Mesothelial cell of epicardium (in vitro differentiated cells): ENCODE data around the gene ATP6V0A4. TPM values are rescaled to one million over a fixed set of nuclear protein-coding genes. Genes with fewer than 3 reads are reported as not detected.

Experiments used
- DNase-seq, 2 experiments: peaks; one replicate each; pipeline ENCODE4 v3.0.0; 2021; ENCODE audit warnings: low spot score in 2 of 2; ENCODE audit not compliant: unreplicated experiment in 2 of 2
- H3K27ac Mint-ChIP-seq: 2 replicates; pipeline ENCODE4 v1.8.0; 2021; ENCODE audit warnings: mixed read lengths
- H3K27me3 Mint-ChIP-seq: 2 replicates; pipeline ENCODE4 v1.8.0; 2021; ENCODE audit warnings: low read depth, mixed read lengths
- H3K36me3 Mint-ChIP-seq: 2 replicates; pipeline ENCODE4 v1.8.0; 2021; ENCODE audit warnings: mixed read lengths
- H3K4me1 Mint-ChIP-seq: 2 replicates; pipeline ENCODE4 v1.8.0; 2021; ENCODE audit warnings: mixed read lengths
- H3K4me3 Mint-ChIP-seq: 2 replicates; pipeline ENCODE4 v1.8.0; 2021; ENCODE audit warnings: mild to moderate bottlenecking, moderate library complexity, mixed read lengths
- H3K9me3 Mint-ChIP-seq: 2 replicates; pipeline ENCODE4 v1.8.0; 2021; ENCODE audit warnings: mixed read lengths
- CTCF ChIP-seq: fragments of 200-600 bp; sonication (generic); IDR thresholded peaks from one replicate; pipeline ENCODE4 v1.5.0; 2021; ENCODE audit warnings: antibody characterized with exemption; ENCODE audit not compliant: unreplicated experiment
- total RNA-seq: library from RNA; stranded (reverse); gene quantifications from 3 replicates; pipeline ENCODE4 v1.2.1, GENCODE V29; 2021

The ATP6V0A4 gene
- total RNA-seq, 1 donor from 2014 or later: 0.56 TPM

GRCh38 chr7:138665249-138665648 lies 132.7 kb downstream of the ATP6V0A4 start:
- peaks cover 72% of the 10 kb centered on the region for H3K4me1 Mint-ChIP-seq

GRCh38 chr7:138663725-138664710 lies 134.0 kb downstream of the ATP6V0A4 start:
- DNase-seq: peak in 1 of 2 experiments; percentile 48
- peaks cover 5% of the 10 kb centered on the region for H3K36me3 Mint-ChIP-seq
- peak overlapping the region; percentile 70 for H3K4me3 Mint-ChIP-seq
- no peak for TF ChIP-seq CTCF
- H3K27ac Mint-ChIP-seq: peak overlapping the region; percentile 99
- H3K4me1 Mint-ChIP-seq: peaks cover 81% of the 10 kb centered on the region
- no peaks in the 10 kb centered on the region for H3K27me3 Mint-ChIP-seq
- peaks cover 12% of the 10 kb centered on the region for H3K9me3 Mint-ChIP-seq

More at GRCh38 chr7:138665249-138665648, 132.7 kb downstream of the ATP6V0A4 start:
- Mint-ChIP-seq H3K27ac (peak overlapping the region; percentile 91), H3K9me3 (peaks cover 13% of the 10 kb centered on the region), H3K27me3 (no peaks in the 10 kb centered on the region), H3K36me3 (peaks cover 9% of the 10 kb centered on the region), H3K4me3 (peak overlapping the region; percentile 57)
- no peak for DNase-seq
- TF ChIP-seq CTCF: no peak

- H3K27me3 Mint-ChIP-seq: no peaks in the 10 kb centered on the region
- no peak for DNase-seq
- no peak overlapping the region for H3K4me3 Mint-ChIP-seq
- H3K4me1 Mint-ChIP-seq: peaks cover 82% of the 10 kb centered on the region
- peaks cover 9% of the 10 kb centered on the region for H3K9me3 Mint-ChIP-seq
- peak overlapping the region; percentile 99 for H3K27ac Mint-ChIP-seq
- no peak for TF ChIP-seq CTCF
- H3K36me3 Mint-ChIP-seq: peaks cover 4% of the 10 kb centered on the region
Observed at GRCh38 chr7:138662991-138663320, 135.0 kb downstream of the ATP6V0A4 start.

- no peak for DNase-seq
- Mint-ChIP-seq H3K4me3 (no peak overlapping the region), H3K4me1 (peaks cover 77% of the 10 kb centered on the region), H3K27me3 (no peaks in the 10 kb centered on the region), H3K36me3 (peaks cover 4% of the 10 kb centered on the region), H3K27ac (peak overlapping the region; percentile 99), H3K9me3 (peaks cover 7% of the 10 kb centered on the region)
- no peak for TF ChIP-seq CTCF
Observed at GRCh38 chr7:138662076-138662990, 135.7 kb downstream of the ATP6V0A4 start.

GRCh38 chr7:138661069-138661635 lies 136.8 kb downstream of the ATP6V0A4 start:
- no peak for TF ChIP-seq CTCF
- Mint-ChIP-seq H3K27ac (peak overlapping the region; percentile 99), H3K36me3 (peaks cover 6% of the 10 kb centered on the region), H3K4me3 (no peak overlapping the region), H3K9me3 (peaks cover 10% of the 10 kb centered on the region), H3K27me3 (no peaks in the 10 kb centered on the region), H3K4me1 (peaks cover 65% of the 10 kb centered on the region)
- no peak for DNase-seq
